HEK293 (cell line): ENCODE results near the gene TMEM255B.

ENCODE experiments used
- HOXC10 ChIP-seq: sonication (generic); formaldehyde crosslinking; IDR thresholded peaks from 2 replicates; pipeline ENCODE4 v1.8.1; 2023; ENCODE audit warnings: mild to moderate bottlenecking, missing genetic modification reagents
- KLF10 ChIP-seq: fragments of 450-650 bp; IDR thresholded peaks from 2 replicates; pipeline ENCODE4 v1.5.1; 2018; ENCODE audit warnings: missing biosample characterization, mild to moderate bottlenecking, missing genetic modification characterization
- KLF8 ChIP-seq: fragments of 450-650 bp; formaldehyde crosslinking; IDR thresholded peaks from 2 replicates; pipeline ENCODE4 v1.5.1; 2016; ENCODE audit warnings: missing biosample characterization, missing genetic modification characterization
- OVOL3 ChIP-seq: fragments of 450-650 bp; formaldehyde crosslinking; IDR thresholded peaks from 2 replicates; pipeline ENCODE4 v1.5.1; 2016; ENCODE audit warnings: missing biosample characterization, missing genetic modification characterization
- SETDB1 ChIP-seq: IDR thresholded peaks from one replicate; pipeline ENCODE4 v1.6.1; 2017; ENCODE audit warnings: mild to moderate bottlenecking, low read length, moderate library complexity, mixed read lengths; ENCODE audit not compliant: insufficient read length
- ZFP41 ChIP-seq: fragments of 450-650 bp; formaldehyde crosslinking; IDR thresholded peaks from 2 replicates; pipeline ENCODE4 v1.5.1; 2016; ENCODE audit warnings: missing biosample characterization, missing genetic modification characterization, borderline replicate concordance
- ZNF214 ChIP-seq: fragments of 450-650 bp; formaldehyde crosslinking; IDR thresholded peaks from 2 replicates; pipeline ENCODE4 v1.5.1; 2017; ENCODE audit warnings: missing biosample characterization, mild to moderate bottlenecking, missing genetic modification characterization, borderline replicate concordance
- ZNF416 ChIP-seq: fragments of 450-650 bp; formaldehyde crosslinking; IDR thresholded peaks from 2 replicates; pipeline ENCODE4 v1.5.1; 2016; ENCODE audit warnings: missing biosample characterization, missing genetic modification characterization
- ZNF426 ChIP-seq: fragments of 450-650 bp; formaldehyde crosslinking; IDR thresholded peaks from 2 replicates; pipeline ENCODE4 v1.5.1; 2017; ENCODE audit warnings: missing biosample characterization, missing genetic modification characterization, mild to moderate bottlenecking, inconsistent platforms, moderate library complexity
- ZNF501 ChIP-seq: fragments of 450-650 bp; formaldehyde crosslinking; IDR thresholded peaks from 2 replicates; pipeline ENCODE4 v1.5.1; 2016; ENCODE audit warnings: missing biosample characterization, missing genetic modification characterization
- ZNF548 ChIP-seq: fragments of 450-650 bp; formaldehyde crosslinking; IDR thresholded peaks from 2 replicates; pipeline ENCODE4 v1.5.1; 2016; ENCODE audit warnings: missing biosample characterization, missing genetic modification characterization
- ZNF660 ChIP-seq: fragments of 450-650 bp; IDR thresholded peaks from 2 replicates; pipeline ENCODE4 v1.5.1; 2018; ENCODE audit warnings: missing biosample characterization, mild to moderate bottlenecking, missing genetic modification characterization
- ZNF664 ChIP-seq: fragments of 450-650 bp; formaldehyde crosslinking; IDR thresholded peaks from 2 replicates; pipeline ENCODE4 v1.5.1; 2016; ENCODE audit warnings: missing biosample characterization, missing genetic modification characterization
- ZNF670 ChIP-seq: fragments of 450-650 bp; formaldehyde crosslinking; IDR thresholded peaks from 2 replicates; pipeline ENCODE4 v1.5.1; 2016; ENCODE audit warnings: missing biosample characterization, missing genetic modification characterization, low read depth
- ZNF707 ChIP-seq: fragments of 450-650 bp; formaldehyde crosslinking; IDR thresholded peaks from 2 replicates; pipeline ENCODE4 v1.5.1; 2016; ENCODE audit warnings: missing biosample characterization, missing genetic modification characterization
- ZNF76 ChIP-seq: fragments of 450-650 bp; formaldehyde crosslinking; IDR thresholded peaks from 2 replicates; pipeline ENCODE4; 2016; ENCODE audit warnings: low read depth, missing biosample characterization, missing genetic modification characterization, borderline replicate concordance
- ZNF791 ChIP-seq: fragments of 450-650 bp; formaldehyde crosslinking; IDR thresholded peaks from 2 replicates; pipeline ENCODE4 v1.5.1; 2016; ENCODE audit warnings: missing biosample characterization, missing genetic modification characterization
- TF ChIP-seq, protein P1 (sequence below): fragments of 450-650 bp; IDR thresholded peaks from 2 replicates; pipeline ENCODE4 v1.5.1; 2018; ENCODE audit warnings: missing biosample characterization, mild to moderate bottlenecking, missing genetic modification characterization
- TF ChIP-seq, protein P2 (sequence below): fragments of 450-650 bp; formaldehyde crosslinking; IDR thresholded peaks from 2 replicates; pipeline ENCODE4 v1.5.1; 2016; ENCODE audit warnings: missing biosample characterization, missing genetic modification characterization
- TF ChIP-seq, protein P3 (sequence below): fragments of 450-650 bp; formaldehyde crosslinking; IDR thresholded peaks from 2 replicates; pipeline ENCODE4 v1.5.1; 2016; ENCODE audit warnings: missing biosample characterization, missing genetic modification characterization
- TF ChIP-seq, protein P4 (sequence below): fragments of 450-650 bp; formaldehyde crosslinking; IDR thresholded peaks from 2 replicates; pipeline ENCODE4 v1.5.1; 2016; ENCODE audit warnings: missing biosample characterization, missing genetic modification characterization, low read depth
- TF ChIP-seq, protein P5 (sequence below): fragments of 450-650 bp; formaldehyde crosslinking; optimal IDR thresholded peaks from 2 replicates; pipeline ENCODE3; 2016; ENCODE audit warnings: missing biosample characterization, mild to moderate bottlenecking, missing genetic modification characterization
- TF ChIP-seq, protein P6 (sequence below): fragments of 450-650 bp; formaldehyde crosslinking; IDR thresholded peaks from 2 replicates; pipeline ENCODE4 v1.5.1; 2017; ENCODE audit warnings: missing biosample characterization, missing genetic modification characterization
- TF ChIP-seq, protein P7 (sequence below): fragments of 450-650 bp; formaldehyde crosslinking; IDR thresholded peaks from 2 replicates; pipeline ENCODE4 v1.5.1; 2016; ENCODE audit warnings: missing biosample characterization, missing genetic modification characterization

Gene TMEM255B

DNA sequence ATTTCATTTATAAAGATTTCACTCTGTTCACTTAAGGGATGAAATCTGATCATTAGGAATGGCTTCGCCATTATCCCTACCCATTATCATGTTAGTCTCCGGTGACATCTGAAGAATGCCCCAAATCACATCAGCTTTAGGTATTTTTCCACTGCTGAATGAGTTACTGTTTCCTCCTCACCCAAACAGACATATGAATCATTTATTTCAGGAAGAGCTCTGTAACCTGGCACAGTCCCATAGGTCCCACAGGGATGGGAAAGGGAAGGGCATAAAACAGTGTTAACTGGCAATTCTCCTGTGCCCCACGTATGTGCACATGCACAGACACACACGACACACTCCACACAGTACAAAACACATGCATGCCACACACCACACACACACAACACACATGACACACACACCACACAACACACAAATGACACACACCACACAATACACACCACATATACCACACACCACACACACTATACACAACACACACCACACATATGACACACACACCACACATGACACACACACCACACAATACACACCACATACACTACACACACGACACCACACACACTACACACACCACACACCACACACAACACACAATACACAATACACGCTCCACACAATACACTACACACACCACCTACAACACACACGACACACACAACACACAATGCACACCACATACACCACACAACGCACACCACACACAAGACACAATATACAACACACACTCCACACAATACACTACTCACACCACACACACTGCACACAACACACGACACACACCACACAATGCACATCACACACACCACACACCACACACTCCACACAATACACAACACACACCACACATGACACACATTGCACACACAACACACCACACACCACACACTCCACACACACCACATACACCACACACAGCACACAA is 15.4 kb downstream of the TMEM255B start (continued):
- TF ChIP-seq, protein P1, sequence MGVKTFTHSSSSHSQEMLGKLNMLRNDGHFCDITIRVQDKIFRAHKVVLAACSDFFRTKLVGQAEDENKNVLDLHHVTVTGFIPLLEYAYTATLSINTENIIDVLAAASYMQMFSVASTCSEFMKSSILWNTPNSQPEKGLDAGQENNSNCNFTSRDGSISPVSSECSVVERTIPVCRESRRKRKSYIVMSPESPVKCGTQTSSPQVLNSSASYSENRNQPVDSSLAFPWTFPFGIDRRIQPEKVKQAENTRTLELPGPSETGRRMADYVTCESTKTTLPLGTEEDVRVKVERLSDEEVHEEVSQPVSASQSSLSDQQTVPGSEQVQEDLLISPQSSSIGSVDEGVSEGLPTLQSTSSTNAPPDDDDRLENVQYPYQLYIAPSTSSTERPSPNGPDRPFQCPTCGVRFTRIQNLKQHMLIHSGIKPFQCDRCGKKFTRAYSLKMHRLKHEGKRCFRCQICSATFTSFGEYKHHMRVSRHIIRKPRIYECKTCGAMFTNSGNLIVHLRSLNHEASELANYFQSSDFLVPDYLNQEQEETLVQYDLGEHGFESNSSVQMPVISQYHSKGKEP (tag by site-specific recombination) = no peak
- TF ChIP-seq ZNF214 (tag by site-specific recombination) (no peak), ZNF548 (tag by site-specific recombination) (no peak), ZNF664 (tag by site-specific recombination) (no peak), ZNF416 (tag by site-specific recombination) (no peak), KLF8 (tag by site-specific recombination) (no peak), ZNF76 (tag by site-specific recombination) (no peak; the same call in 1 of the 2 replicates), OVOL3 (no peak), ZNF670 (tag by site-specific recombination) (no peak), SETDB1 (no peak), ZNF426 (tag by site-specific recombination) (no peak), KLF10 (tag by site-specific recombination) (no peak), ZFP41 (tag by site-specific recombination) (no peak), ZNF501 (tag by site-specific recombination) (0 out of 2 replicates have a peak, but pooled peaks have one; percentile 23), ZNF707 (tag by site-specific recombination) (no peak; the same call in 1 of the 2 replicates), ZNF791 (no peak), ZNF660 (tag by site-specific recombination) (no peak), HOXC10 (no peak)
- TF ChIP-seq, protein P2, sequence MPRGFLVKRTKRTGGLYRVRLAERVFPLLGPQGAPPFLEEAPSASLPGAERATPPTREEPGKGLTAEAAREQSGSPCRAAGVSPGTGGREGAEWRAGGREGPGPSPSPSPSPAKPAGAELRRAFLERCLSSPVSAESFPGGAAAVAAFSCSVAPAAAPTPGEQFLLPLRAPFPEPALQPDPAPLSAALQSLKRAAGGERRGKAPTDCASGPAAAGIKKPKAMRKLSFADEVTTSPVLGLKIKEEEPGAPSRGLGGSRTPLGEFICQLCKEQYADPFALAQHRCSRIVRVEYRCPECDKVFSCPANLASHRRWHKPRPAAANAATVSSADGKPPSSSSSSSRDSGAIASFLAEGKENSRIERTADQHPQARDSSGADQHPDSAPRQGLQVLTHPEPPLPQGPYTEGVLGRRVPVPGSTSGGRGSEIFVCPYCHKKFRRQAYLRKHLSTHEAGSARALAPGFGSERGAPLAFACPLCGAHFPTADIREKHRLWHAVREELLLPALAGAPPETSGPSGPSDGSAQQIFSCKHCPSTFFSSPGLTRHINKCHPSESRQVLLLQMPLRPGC (tag by site-specific recombination) = no peak
- TF ChIP-seq, protein P3, sequence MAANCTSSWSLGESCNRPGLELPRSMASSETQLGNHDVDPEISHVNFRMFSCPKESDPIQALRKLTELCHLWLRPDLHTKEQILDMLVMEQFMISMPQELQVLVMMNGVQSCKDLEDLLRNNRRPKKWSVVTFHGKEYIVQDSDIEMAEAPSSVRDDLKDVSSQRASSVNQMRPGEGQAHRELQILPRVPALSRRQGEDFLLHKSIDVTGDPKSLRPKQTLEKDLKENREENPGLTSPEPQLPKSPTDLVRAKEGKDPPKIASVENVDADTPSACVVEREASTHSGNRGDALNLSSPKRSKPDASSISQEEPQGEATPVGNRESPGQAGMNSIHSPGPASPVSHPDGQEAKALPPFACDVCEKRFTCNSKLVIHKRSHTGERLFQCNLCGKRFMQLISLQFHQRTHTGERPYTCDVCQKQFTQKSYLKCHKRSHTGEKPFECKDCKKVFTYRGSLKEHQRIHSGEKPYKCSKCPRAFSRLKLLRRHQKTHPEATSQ (tag by site-specific recombination) = no peak
- TF ChIP-seq, protein P4, sequence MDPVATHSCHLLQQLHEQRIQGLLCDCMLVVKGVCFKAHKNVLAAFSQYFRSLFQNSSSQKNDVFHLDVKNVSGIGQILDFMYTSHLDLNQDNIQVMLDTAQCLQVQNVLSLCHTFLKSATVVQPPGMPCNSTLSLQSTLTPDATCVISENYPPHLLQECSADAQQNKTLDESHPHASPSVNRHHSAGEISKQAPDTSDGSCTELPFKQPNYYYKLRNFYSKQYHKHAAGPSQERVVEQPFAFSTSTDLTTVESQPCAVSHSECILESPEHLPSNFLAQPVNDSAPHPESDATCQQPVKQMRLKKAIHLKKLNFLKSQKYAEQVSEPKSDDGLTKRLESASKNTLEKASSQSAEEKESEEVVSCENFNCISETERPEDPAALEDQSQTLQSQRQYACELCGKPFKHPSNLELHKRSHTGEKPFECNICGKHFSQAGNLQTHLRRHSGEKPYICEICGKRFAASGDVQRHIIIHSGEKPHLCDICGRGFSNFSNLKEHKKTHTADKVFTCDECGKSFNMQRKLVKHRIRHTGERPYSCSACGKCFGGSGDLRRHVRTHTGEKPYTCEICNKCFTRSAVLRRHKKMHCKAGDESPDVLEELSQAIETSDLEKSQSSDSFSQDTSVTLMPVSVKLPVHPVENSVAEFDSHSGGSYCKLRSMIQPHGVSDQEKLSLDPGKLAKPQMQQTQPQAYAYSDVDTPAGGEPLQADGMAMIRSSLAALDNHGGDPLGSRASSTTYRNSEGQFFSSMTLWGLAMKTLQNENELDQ (tag by site-specific recombination) = no peak
- TF ChIP-seq, protein P5, sequence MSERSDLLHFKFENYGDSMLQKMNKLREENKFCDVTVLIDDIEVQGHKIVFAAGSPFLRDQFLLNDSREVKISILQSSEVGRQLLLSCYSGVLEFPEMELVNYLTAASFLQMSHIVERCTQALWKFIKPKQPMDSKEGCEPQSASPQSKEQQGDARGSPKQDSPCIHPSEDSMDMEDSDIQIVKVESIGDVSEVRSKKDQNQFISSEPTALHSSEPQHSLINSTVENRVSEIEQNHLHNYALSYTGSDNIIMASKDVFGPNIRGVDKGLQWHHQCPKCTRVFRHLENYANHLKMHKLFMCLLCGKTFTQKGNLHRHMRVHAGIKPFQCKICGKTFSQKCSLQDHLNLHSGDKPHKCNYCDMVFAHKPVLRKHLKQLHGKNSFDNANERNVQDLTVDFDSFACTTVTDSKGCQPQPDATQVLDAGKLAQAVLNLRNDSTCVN = peak; percentile 19
- TF ChIP-seq, protein P6, sequence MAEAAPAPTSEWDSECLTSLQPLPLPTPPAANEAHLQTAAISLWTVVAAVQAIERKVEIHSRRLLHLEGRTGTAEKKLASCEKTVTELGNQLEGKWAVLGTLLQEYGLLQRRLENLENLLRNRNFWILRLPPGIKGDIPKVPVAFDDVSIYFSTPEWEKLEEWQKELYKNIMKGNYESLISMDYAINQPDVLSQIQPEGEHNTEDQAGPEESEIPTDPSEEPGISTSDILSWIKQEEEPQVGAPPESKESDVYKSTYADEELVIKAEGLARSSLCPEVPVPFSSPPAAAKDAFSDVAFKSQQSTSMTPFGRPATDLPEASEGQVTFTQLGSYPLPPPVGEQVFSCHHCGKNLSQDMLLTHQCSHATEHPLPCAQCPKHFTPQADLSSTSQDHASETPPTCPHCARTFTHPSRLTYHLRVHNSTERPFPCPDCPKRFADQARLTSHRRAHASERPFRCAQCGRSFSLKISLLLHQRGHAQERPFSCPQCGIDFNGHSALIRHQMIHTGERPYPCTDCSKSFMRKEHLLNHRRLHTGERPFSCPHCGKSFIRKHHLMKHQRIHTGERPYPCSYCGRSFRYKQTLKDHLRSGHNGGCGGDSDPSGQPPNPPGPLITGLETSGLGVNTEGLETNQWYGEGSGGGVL (tag by site-specific recombination) = 0 out of 2 replicates have a peak, but pooled peaks have one; percentile 21
- TF ChIP-seq, protein P7, sequence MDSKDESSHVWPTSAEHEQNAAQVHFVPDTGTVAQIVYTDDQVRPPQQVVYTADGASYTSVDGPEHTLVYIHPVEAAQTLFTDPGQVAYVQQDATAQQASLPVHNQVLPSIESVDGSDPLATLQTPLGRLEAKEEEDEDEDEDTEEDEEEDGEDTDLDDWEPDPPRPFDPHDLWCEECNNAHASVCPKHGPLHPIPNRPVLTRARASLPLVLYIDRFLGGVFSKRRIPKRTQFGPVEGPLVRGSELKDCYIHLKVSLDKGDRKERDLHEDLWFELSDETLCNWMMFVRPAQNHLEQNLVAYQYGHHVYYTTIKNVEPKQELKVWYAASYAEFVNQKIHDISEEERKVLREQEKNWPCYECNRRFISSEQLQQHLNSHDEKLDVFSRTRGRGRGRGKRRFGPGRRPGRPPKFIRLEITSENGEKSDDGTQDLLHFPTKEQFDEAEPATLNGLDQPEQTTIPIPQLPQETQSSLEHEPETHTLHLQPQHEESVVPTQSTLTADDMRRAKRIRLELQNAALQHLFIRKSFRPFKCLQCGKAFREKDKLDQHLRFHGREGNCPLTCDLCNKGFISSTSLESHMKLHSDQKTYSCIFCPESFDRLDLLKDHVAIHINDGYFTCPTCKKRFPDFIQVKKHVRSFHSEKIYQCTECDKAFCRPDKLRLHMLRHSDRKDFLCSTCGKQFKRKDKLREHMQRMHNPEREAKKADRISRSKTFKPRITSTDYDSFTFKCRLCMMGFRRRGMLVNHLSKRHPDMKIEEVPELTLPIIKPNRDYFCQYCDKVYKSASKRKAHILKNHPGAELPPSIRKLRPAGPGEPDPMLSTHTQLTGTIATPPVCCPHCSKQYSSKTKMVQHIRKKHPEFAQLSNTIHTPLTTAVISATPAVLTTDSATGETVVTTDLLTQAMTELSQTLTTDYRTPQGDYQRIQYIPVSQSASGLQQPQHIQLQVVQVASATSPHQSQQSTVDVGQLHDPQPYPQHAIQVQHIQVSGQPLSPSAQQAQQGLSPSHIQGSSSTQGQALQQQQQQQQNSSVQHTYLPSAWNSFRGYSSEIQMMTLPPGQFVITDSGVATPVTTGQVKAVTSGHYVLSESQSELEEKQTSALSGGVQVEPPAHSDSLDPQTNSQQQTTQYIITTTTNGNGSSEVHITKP (tag by site-specific recombination) = no peak
